ENCODE results near the gene AK8. TPM values are rescaled to one million over a fixed set of nuclear protein-coding genes. Genes with fewer than 3 reads are reported as not detected.

AK8 gene
- total and polyA plus RNA-seq, 9 of the 15 experiments (the other 6 are each of a cell fraction or from before 2014, with no cell fraction given): 0.06 to 0.37 TPM; not detected in 7

DNA sequence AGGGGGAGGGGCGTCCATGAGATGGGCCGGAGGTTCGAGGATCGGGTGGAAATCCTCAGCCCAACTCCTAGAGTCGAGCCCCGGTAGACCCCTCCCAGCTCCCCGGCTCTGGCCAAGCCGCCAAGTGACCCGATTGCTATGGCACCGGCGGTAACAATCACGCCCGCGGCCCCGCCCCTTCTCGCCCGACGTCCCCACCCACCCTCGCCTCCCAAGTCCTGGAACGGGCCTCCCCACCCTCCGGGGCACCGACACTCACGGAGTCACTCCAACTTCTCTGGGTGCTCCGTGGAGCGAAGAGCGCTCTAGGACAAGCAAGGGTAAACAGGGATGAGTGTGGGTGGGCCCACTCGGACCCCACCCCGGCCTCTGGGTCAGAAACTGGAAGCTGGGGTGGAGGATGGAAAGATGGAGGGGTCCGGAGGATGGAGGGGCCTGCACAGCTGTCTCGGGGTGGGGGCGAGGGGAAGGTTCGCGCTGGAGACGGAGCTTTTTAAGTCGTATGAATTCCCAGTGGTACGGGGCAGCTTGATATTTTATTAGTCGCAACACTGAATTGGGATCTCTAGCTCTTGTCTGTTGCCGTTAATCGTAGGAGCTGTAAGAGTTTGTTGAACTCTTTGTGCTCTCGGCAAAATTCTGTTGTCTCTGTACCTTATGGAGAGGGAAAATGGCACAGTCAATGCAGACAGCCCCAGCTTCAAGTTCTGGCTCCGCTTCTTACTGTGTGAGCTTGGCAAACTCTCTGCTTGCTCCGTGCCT lies 792 bp upstream of the AK8 start, which contains the start of gene SPACA9 (continued):
- peak; percentile 55 for TF ChIP-seq RFX1 (IDR thresholded peaks at IDR 0.05)

DNA sequence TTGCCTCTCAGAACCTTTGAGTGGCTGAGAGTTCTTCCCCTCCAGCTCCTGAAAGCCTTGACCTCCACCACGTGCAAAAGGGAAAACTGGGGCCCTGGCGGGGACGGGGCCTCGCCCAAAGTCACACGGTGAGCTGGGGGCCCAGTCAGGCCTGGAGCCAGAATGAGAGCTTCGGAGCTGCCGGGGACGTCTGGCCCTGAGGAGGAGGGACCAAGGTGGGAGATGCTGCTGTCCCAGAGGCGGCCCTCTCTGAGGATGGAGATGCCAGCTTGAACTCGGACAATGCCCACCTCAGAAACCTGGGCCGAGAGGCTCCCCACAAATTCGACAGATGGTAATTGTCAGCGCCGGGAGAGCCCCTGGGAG lies 643 bp downstream of the AK8 start:
- POLR2A ChIA-PET: interaction anchor here (0.7 kb wide), 1 partner anchor 8 kb away, joined by 3 read pairs; no protein-coding TSS in a partner anchor
- Histone ChIP-seq H3K36me3 (ENCODE audit: control insufficient read depth, insufficient read depth, low read length) (no peaks in the 10 kb centered on the region), H3K27ac (ENCODE audit: extremely low read depth, low read depth, low read length) (no peak overlapping the region), H3K9ac (ENCODE audit: insufficient read depth in 1 of 2, low read depth in 2 of 2, low read length in 2 of 2) (peak overlapping the region in 1 of 2 experiments; percentile 92; a peak in 3 of 4 replicates), H2AFZ (ENCODE audit: low read depth, low read length) (peak overlapping the region; percentile 100), H3K9me1 (ENCODE audit: control insufficient read depth, insufficient read depth, low read length) (no peaks in the 10 kb centered on the region), H3K27me3 (ENCODE audit: control insufficient read depth in 2 of 2, insufficient read depth in 2 of 2, low read length in 2 of 2) (peaks cover 25 to 46% of the 10 kb centered on the region in 2 experiments; a peak in 4 of 5 replicates), H3K4me3 (peak overlapping the region; percentile 100), H3K9me3 (replicated peaks; ENCODE audit: control insufficient read depth, insufficient read depth, low read depth, low read length) (no peaks in the 10 kb centered on the region), H3K4me1 (replicated peaks in 1 of 2; ENCODE audit: control insufficient read depth in 2 of 2, insufficient read depth in 2 of 2, low read length in 2 of 2) (peaks cover 0 to 18% of the 10 kb centered on the region in 2 experiments; a peak in 3 of 5 replicates), H4K20me1 (replicated peaks; ENCODE audit: control insufficient read depth, insufficient read depth, low read length) (peaks cover 4% of the 10 kb centered on the region; the same call in 1 of the 2 replicates), H3K4me2 (ENCODE audit: insufficient read depth, low read length) (peak overlapping the region; percentile 95; the same call in 1 of the 2 replicates), H3K79me2 (ENCODE audit: control insufficient read depth, insufficient read depth, low read length) (no peaks in the 10 kb centered on the region)
- intact Hi-C loops (cut with micrococcal nuclease): no loop called here
- in situ Hi-C loops (cut with MboI): no loop called here
- FAIRE-seq (no peak), DNase-seq (ENCODE audit: extremely low read depth in 1 of 4, low spot score in 3 of 4) (no peak), ATAC-seq (no peak)
- no TSS peak for BruUV-seq (replicated peaks)
- WGBS (ENCODE audit: insufficient coverage, low coverage, missing lambda C conversion rate): 32% methylated on average over 9 of the region's 14 CpGs
- CTCF ChIA-PET (ENCODE audit: low intra/inter-chr PET ratio): no interaction called here
- TF ChIP-seq NFATC3 (IDR thresholded peaks at IDR 0.05) (no peak), ZNF444 (CRISPR knock-in tag; IDR thresholded peaks at IDR 0.05) (no peak), POLR2AphosphoS2 (IDR thresholded peaks at IDR 0.05; ENCODE audit: low read length) (no peak), ZNF695 (CRISPR knock-in tag; IDR thresholded peaks at IDR 0.05) (no peak), ZNF507 (tag; conservative IDR thresholded peaks at IDR 0.05) (no peak), BDP1 (IDR thresholded peaks at IDR 0.05; ENCODE audit: insufficient read depth, insufficient read length) (no peak), HMG20A (CRISPR knock-in tag; conservative IDR thresholded peaks at IDR 0.05) (no peak), BRD4 (IDR thresholded peaks at IDR 0.05) (no peak), IRF2 (CRISPR knock-in tag; IDR thresholded peaks at IDR 0.05) (no peak)
- TF ChIP-seq, protein P1, sequence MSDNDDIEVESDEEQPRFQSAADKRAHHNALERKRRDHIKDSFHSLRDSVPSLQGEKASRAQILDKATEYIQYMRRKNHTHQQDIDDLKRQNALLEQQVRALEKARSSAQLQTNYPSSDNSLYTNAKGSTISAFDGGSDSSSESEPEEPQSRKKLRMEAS (CRISPR knock-in tag; IDR thresholded peaks at IDR 0.05): no peak
- TF ChIP-seq, protein P2, sequence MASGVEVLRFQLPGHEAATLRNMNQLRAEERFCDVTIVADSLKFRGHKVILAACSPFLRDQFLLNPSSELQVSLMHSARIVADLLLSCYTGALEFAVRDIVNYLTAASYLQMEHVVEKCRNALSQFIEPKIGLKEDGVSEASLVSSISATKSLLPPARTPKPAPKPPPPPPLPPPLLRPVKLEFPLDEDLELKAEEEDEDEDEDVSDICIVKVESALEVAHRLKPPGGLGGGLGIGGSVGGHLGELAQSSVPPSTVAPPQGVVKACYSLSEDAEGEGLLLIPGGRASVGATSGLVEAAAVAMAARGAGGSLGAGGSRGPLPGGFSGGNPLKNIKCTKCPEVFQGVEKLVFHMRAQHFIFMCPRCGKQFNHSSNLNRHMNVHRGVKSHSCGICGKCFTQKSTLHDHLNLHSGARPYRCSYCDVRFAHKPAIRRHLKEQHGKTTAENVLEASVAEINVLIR (CRISPR knock-in tag; IDR thresholded peaks at IDR 0.05): no peak
- TF ChIP-seq, protein P3, sequence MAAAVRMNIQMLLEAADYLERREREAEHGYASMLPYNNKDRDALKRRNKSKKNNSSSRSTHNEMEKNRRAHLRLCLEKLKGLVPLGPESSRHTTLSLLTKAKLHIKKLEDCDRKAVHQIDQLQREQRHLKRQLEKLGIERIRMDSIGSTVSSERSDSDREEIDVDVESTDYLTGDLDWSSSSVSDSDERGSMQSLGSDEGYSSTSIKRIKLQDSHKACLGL (CRISPR knock-in tag; IDR thresholded peaks at IDR 0.05; ENCODE audit: borderline replicate concordance, poor library complexity, severe bottlenecking): no peak
- TF ChIP-seq, protein P4, sequence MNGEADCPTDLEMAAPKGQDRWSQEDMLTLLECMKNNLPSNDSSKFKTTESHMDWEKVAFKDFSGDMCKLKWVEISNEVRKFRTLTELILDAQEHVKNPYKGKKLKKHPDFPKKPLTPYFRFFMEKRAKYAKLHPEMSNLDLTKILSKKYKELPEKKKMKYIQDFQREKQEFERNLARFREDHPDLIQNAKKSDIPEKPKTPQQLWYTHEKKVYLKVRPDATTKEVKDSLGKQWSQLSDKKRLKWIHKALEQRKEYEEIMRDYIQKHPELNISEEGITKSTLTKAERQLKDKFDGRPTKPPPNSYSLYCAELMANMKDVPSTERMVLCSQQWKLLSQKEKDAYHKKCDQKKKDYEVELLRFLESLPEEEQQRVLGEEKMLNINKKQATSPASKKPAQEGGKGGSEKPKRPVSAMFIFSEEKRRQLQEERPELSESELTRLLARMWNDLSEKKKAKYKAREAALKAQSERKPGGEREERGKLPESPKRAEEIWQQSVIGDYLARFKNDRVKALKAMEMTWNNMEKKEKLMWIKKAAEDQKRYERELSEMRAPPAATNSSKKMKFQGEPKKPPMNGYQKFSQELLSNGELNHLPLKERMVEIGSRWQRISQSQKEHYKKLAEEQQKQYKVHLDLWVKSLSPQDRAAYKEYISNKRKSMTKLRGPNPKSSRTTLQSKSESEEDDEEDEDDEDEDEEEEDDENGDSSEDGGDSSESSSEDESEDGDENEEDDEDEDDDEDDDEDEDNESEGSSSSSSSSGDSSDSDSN (IDR thresholded peaks at IDR 0.05; ENCODE audit: borderline replicate concordance in 1 of 2, low read depth in 2 of 2, low read length in 2 of 2): no peak
- TF ChIP-seq, protein P5, sequence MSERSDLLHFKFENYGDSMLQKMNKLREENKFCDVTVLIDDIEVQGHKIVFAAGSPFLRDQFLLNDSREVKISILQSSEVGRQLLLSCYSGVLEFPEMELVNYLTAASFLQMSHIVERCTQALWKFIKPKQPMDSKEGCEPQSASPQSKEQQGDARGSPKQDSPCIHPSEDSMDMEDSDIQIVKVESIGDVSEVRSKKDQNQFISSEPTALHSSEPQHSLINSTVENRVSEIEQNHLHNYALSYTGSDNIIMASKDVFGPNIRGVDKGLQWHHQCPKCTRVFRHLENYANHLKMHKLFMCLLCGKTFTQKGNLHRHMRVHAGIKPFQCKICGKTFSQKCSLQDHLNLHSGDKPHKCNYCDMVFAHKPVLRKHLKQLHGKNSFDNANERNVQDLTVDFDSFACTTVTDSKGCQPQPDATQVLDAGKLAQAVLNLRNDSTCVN (CRISPR knock-in tag; IDR thresholded peaks at IDR 0.05): no peak

Data from K562 (cell line).